ENCODE measurements around the gene NAA16.
"Not testable (repeated sequence)": the region's sequence is repeated elsewhere in the genome, so short reads cannot be mapped to it uniquely, and the experiment has no call there.

The NAA16 gene

GRCh38 chr13:41408746-41409145 lies 97.7 kb downstream of the NAA16 start:
- DNase-seq (ENCODE audit: low read depth in 2 of 2): no peak

GRCh38 chr13:41409611-41410010 lies 98.5 kb downstream of the NAA16 start:
- DNase-seq (ENCODE audit: low read depth in 2 of 2): no peak

- no peak for DNase-seq (ENCODE audit: low read depth in 2 of 2)
These were observed 100.0 kb downstream of the NAA16 start for GRCh38 chr13:41411060-41411459.

- no peak for DNase-seq (ENCODE audit: low read depth in 2 of 2)
These were observed 100.5 kb downstream of the NAA16 start for GRCh38 chr13:41411522-41411921.

- no peak for DNase-seq (ENCODE audit: low read depth in 2 of 2)
These were observed 102.8 kb downstream of the NAA16 start for GRCh38 chr13:41413872-41414271.

- no peak for DNase-seq (ENCODE audit: low read depth in 2 of 2)
These were observed 105.2 kb downstream of the NAA16 start for GRCh38 chr13:41416276-41416675.

- no peak for DNase-seq (ENCODE audit: low read depth in 2 of 2)
These were observed 107.0 kb downstream of the NAA16 start for GRCh38 chr13:41418027-41418426.

GRCh38 chr13:41418731-41419130 lies 107.7 kb downstream of the NAA16 start:
- no peak for DNase-seq (ENCODE audit: low read depth in 2 of 2)

GRCh38 chr13:41419206-41419605 lies 108.1 kb downstream of the NAA16 start:
- no peak for DNase-seq (ENCODE audit: low read depth in 2 of 2)

- DNase-seq (ENCODE audit: low read depth in 2 of 2): no peak
These were observed 109.1 kb downstream of the NAA16 start for GRCh38 chr13:41420146-41420545.

- not testable (repeated sequence) for DNase-seq (ENCODE audit: low read depth in 2 of 2)
These were observed 110.3 kb downstream of the NAA16 start for GRCh38 chr13:41421330-41421729.

GRCh38 chr13:41421983-41422382 lies 110.9 kb downstream of the NAA16 start:
- DNase-seq (ENCODE audit: low read depth in 2 of 2): not testable (repeated sequence)

- DNase-seq (ENCODE audit: low read depth in 2 of 2): not testable (repeated sequence)
These were observed 112.2 kb downstream of the NAA16 start for GRCh38 chr13:41423259-41423658.

- not testable (repeated sequence) for DNase-seq (ENCODE audit: low read depth in 2 of 2)
These were observed 113.6 kb downstream of the NAA16 start for GRCh38 chr13:41424675-41425074.

- DNase-seq (ENCODE audit: low read depth in 2 of 2): no peak
These were observed 115.0 kb downstream of the NAA16 start for GRCh38 chr13:41426047-41426446.
